Activated CD4-positive, alpha-beta T cell treated with anti-CD3 and anti-CD28 coated beads, Interleukin-2, amount 50 U/mL, for 48 hours (primary cell): ENCODE measurements around the gene CXCR3.
"Not testable (repeated sequence)": the region's sequence is repeated elsewhere in the genome, so short reads cannot be mapped to it uniquely, and the experiment has no call there.

ENCODE experiments used
- DNase-seq, 2 experiments: peaks; one replicate each; pipeline ENCODE4 v3.0.0-alpha.2; 2020

CXCR3 gene

DNA sequence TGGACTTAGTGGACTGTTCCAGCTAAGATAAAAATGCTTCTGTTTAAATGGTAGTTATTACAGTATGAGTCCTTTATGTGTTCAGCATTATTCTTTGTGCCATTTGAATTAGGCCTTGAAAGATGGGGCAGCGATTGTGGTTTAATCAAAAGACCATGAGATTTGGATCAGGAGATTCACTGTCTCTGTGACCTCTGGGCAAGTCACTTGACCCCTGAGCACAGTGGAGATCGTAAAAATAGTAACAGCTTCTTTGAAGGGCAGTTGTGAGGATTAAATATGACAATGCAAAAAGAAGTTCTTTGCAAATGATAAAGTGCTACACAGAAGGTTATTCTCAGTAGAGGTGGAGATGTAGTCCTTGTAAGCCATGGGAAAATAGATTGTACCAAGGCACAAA lies 10.8 kb downstream of the CXCR3 start:
- no peak for DNase-seq

DNA sequence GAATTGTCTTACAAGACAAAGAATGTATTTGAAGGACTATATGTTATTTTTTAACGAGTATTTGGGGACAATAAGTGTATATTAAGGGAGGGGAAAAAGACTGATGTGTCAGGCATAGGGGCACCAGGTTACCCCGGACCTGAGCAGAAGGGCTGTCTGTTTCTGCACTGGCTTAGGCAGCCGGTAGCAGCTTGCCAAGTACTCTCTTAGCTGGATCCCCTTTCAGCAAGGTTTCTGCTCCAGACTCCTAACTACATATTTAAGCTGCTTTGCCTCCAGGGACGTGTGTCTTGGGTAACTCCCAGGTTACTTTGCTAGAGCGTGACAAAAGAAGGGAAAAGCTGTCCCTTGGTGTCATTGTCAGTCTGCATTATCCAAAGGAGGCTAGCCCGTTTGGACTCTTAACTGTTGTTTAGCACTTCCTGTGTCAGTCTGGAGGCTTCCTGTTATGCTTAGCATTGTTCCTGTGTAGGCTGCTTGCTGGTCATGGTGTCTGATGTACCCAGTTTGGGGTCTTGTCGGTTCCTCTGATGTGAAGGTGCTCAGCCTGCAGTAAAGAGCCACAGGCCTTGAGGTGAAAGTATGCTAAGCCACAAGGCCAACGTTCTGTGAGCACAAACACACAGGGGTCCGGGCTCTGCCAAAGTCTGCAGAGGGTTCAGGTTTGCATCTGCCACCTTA lies 11.6 kb downstream of the CXCR3 start:
- no peak for DNase-seq

GRCh38 chrX:71604796-71605568 lies 13.3 kb downstream of the CXCR3 start:
- DNase-seq = no peak

DNA sequence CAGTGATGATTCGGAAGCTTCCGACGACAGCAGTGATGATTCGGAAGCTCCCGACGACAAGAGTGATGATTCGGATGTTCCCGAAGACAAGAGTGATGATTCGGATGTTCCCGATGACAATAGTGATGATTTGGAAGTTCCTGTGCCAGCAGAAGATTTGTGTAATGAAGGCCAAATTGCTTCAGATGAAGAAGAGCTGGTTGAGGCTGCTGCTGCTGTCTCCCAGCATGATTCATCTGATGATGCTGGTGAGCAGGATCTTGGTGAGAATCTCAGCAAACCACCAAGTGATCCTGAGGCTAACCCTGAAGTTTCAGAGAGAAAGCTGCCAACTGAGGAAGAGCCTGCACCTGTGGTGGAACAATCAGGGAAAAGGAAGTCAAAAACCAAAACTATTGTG lies 14.2 kb downstream of the CXCR3 start:
- DNase-seq = no peak

GRCh38 chrX:71603618-71604017 lies 14.7 kb downstream of the CXCR3 start:
- no peak for DNase-seq

- DNase-seq = no peak
These were observed 18.3 kb downstream of the CXCR3 start for GRCh38 chrX:71599965-71600364.

GRCh38 chrX:71593210-71593609 lies 25.1 kb downstream of the CXCR3 start:
- DNase-seq = not testable (repeated sequence)

GRCh38 chrX:71586929-71587328 lies 31.4 kb downstream of the CXCR3 start:
- DNase-seq = no peak

DNA sequence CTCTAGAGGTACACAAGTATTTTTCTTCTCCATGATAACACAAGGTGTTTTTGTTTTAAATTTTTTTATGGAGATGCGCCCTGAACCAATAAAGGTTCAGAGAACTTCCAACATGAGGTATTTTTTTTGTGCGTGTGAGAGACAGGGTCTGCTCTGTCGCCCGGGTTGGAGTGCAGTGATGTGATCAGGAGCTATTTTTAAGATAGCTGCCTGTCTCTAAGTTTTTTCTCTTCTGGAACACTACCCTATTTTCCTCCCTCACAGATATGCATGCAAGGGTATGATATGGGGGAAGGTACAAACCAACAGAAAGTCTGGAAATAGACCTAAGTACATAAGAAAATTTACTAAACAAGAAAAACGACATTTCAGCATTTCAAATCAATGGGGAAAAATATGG lies 37.1 kb downstream of the CXCR3 start:
- DNase-seq = no peak

- no peak for DNase-seq
These were observed 38.3 kb downstream of the CXCR3 start for GRCh38 chrX:71579990-71580380.

- DNase-seq = no peak
These were observed 38.9 kb downstream of the CXCR3 start for GRCh38 chrX:71579136-71579989.

- DNase-seq = no peak
These were observed 39.8 kb downstream of the CXCR3 start, which contains the start of gene GCNA for GRCh38 chrX:71578253-71579135. GCNA (plus strand) TSS chrX:71578437; CDS start chrX:71580822, 2,385 bp downstream.

GRCh38 chrX:71577682-71578081 lies 40.6 kb downstream of the CXCR3 start:
- DNase-seq = no peak

- DNase-seq = no peak
These were observed 44.7 kb downstream of the CXCR3 start for GRCh38 chrX:71573590-71573989.

DNA sequence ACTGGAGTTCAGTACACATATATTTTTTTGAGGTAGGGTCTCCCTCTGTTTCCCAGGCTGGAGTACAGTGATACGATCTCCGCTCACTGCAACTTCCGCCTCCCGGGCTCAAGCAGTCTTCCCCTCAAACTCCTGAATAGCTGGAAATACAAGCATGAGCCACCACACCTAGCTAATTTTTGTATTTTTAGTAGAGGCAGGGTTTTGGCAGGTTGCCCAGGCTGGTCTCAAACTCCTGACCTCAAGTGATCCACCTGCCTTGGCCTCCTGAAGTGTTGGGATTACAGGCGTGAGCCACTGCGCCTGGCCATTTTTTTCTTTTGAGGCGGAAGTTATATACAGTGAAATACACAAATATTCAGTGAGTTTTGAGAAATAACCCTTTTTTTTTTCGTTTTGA lies 46.9 kb downstream of the CXCR3 start:
- DNase-seq = not testable (repeated sequence)
